Neural progenitor cell (in vitro differentiated cells): ENCODE data around the gene COG8.

Experiments used
- EZH2 ChIP-seq: fragments of 200-600 bp; sonication (generic); IDR thresholded peaks from 2 replicates; pipeline ENCODE4 v1.6.1; 2017; ENCODE audit warnings: antibody characterized with exemption, mild to moderate bottlenecking, moderate library complexity
- EZH2phosphoT487 ChIP-seq: fragments of 200-600 bp; sonication (generic); IDR thresholded peaks from 2 replicates; pipeline ENCODE4 v1.6.1; 2017; ENCODE audit warnings: antibody characterized with exemption
- TF ChIP-seq, protein P1 (sequence below): fragments of 200-600 bp; sonication (generic); IDR thresholded peaks from 2 replicates; pipeline ENCODE4 v1.5.1; 2017; ENCODE audit warnings: antibody characterized with exemption, mild to moderate bottlenecking

DNA sequence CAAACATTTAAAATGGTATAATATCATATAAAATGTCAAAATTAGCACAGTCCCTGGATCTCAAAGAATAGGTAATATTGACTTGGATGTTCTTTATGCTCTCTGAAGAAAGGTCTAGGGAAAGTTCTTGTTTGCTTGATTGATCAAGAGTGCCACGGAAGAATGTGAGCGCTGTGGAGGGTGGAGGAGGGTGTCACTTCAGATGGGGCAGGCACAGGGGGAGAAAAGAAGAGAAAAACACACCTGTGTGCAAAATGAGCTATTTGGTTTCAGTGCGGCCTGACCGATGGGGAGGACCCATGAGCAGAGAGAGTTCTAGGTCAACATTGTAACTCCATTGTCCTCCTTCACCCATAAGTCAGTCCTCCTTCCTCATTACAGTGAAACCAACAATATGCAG lies 37.1 kb downstream of the COG8 start:
- no peak for TF ChIP-seq EZH2
- TF ChIP-seq, protein P1, sequence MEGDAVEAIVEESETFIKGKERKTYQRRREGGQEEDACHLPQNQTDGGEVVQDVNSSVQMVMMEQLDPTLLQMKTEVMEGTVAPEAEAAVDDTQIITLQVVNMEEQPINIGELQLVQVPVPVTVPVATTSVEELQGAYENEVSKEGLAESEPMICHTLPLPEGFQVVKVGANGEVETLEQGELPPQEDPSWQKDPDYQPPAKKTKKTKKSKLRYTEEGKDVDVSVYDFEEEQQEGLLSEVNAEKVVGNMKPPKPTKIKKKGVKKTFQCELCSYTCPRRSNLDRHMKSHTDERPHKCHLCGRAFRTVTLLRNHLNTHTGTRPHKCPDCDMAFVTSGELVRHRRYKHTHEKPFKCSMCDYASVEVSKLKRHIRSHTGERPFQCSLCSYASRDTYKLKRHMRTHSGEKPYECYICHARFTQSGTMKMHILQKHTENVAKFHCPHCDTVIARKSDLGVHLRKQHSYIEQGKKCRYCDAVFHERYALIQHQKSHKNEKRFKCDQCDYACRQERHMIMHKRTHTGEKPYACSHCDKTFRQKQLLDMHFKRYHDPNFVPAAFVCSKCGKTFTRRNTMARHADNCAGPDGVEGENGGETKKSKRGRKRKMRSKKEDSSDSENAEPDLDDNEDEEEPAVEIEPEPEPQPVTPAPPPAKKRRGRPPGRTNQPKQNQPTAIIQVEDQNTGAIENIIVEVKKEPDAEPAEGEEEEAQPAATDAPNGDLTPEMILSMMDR: no peak
- TF ChIP-seq EZH2phosphoT487: no peak
